IMR-90 (cell line): ENCODE measurements around the gene DOCK2. TPM values are rescaled to one million over a fixed set of nuclear protein-coding genes. Genes with fewer than 3 reads are reported as not detected.

ENCODE experiments used
- ATAC-seq: fragments of 200-7000 bp; cut with Tn5 transposase; 2 replicates; pipeline ENCODE4 v1.9.1; 2020; ENCODE audit warnings: low read depth, mild to moderate bottlenecking, moderate library complexity
- BruUV-seq: library from RNA; stranded (reverse); fragments of 400-500 nt; replicated peaks from 2 replicates; lab custom pipeline; 2021; lab: Mats Ljungman, UMichigan
- CTCF ChIA-PET: fragments of 300-600 bp; formaldehyde crosslinking; extraction: SDS; loops from one replicate; lab custom pipeline; 2021; ENCODE audit warnings: antibody characterized with exemption; lab: Yijun Ruan, JAX
- POLR2A ChIA-PET: fragments of 300-600 bp; sonication (Branson Sonifier 250); formaldehyde crosslinking; loops from one replicate; lab custom pipeline; 2022; ENCODE audit warnings: antibody characterized with exemption; ENCODE audit not compliant: unreplicated experiment; lab: Charles Lee
- DNase-seq: peaks from one replicate; pipeline ENCODE4 v3.0.0; 2013
- H2AFZ ChIP-seq: replicated peaks from 2 replicates; pipeline ENCODE3; 2013; ENCODE audit warnings: low read length, mild to moderate bottlenecking; ENCODE audit not compliant: poor library complexity
- H2AK5ac ChIP-seq: 2 replicates; pipeline ENCODE4 v1.6.1; 2013; ENCODE audit warnings: low read depth, low read length, inconsistent platforms
- H2AK9ac ChIP-seq: replicated peaks from 2 replicates; pipeline ENCODE3; 2013; ENCODE audit warnings: mild to moderate bottlenecking, low read depth, low read length, moderate library complexity; ENCODE audit not compliant: poor library complexity
- H2BK120ac ChIP-seq: 2 replicates; pipeline ENCODE4 v1.6.1; 2013; ENCODE audit warnings: low read depth, low read length, inconsistent platforms
- H2BK15ac ChIP-seq: 3 replicates; pipeline ENCODE4 v1.6.1; 2013; ENCODE audit warnings: low read depth, low read length, inconsistent platforms
- H2BK20ac ChIP-seq: 2 replicates; pipeline ENCODE4 v1.6.1; 2013; ENCODE audit warnings: low read depth, mild to moderate bottlenecking, inconsistent platforms, low read length, moderate library complexity
- H2BK5ac ChIP-seq: 2 replicates; pipeline ENCODE4 v1.6.1; 2013; ENCODE audit warnings: mild to moderate bottlenecking, low read depth, low read length, inconsistent platforms; ENCODE audit not compliant: poor library complexity, severe bottlenecking
- H3K14ac ChIP-seq: replicated peaks from 2 replicates; pipeline ENCODE4 v1.6.1; 2013; ENCODE audit warnings: low read depth, low read length, inconsistent platforms
- H3K18ac ChIP-seq: 2 replicates; pipeline ENCODE4 v1.6.1; 2013; ENCODE audit warnings: low read depth, low read length, control low read depth
- H3K23ac ChIP-seq: 2 replicates; pipeline ENCODE4 v1.6.1; 2013; ENCODE audit warnings: low read depth, low read length, inconsistent platforms
- H3K27ac ChIP-seq: 2 replicates; pipeline ENCODE4 v1.5.1; 2013; ENCODE audit warnings: mild to moderate bottlenecking, control low read depth, low read length; ENCODE audit not compliant: insufficient read depth
- H3K27me3 ChIP-seq: 2 replicates; pipeline ENCODE4 v1.6.1; 2013; ENCODE audit warnings: low read length; ENCODE audit not compliant: control insufficient read depth, insufficient read depth
- H3K36me3 ChIP-seq: 2 replicates; pipeline ENCODE4 v1.6.1; 2013; ENCODE audit warnings: low read length, mixed read lengths; ENCODE audit not compliant: control insufficient read depth, insufficient read depth
- H3K4ac ChIP-seq: 2 replicates; pipeline ENCODE4 v1.6.1; 2013; ENCODE audit warnings: low read depth, low read length, inconsistent platforms
- H3K4me1 ChIP-seq: 2 replicates; pipeline ENCODE4 v1.6.1; 2013; ENCODE audit warnings: low read length, mixed read lengths; ENCODE audit not compliant: control insufficient read depth, insufficient read depth
- H3K4me2 ChIP-seq: 2 replicates; pipeline ENCODE4 v1.6.1; 2013; ENCODE audit warnings: low read depth, mild to moderate bottlenecking, control low read depth, low read length, moderate library complexity
- H3K4me3 ChIP-seq: 2 replicates; pipeline ENCODE4 v1.5.1; 2013; ENCODE audit warnings: low read depth, mild to moderate bottlenecking, control low read depth, low read length, moderate library complexity; ENCODE audit not compliant: insufficient read depth
- H3K56ac ChIP-seq: 2 replicates; pipeline ENCODE4 v1.6.1; 2013; ENCODE audit warnings: low read length, inconsistent platforms; ENCODE audit not compliant: insufficient read depth; ENCODE audit errors: extremely low read depth
- H3K79me1 ChIP-seq, 2 experiments: 2 replicates each; pipeline ENCODE4 v1.6.1; 2013; ENCODE audit warnings: low read length in 2 of 2, inconsistent platforms in 1 of 2, low read depth in 1 of 2
- H3K9ac ChIP-seq: 2 replicates; pipeline ENCODE4 v1.6.1; 2013; ENCODE audit warnings: low read depth, low read length, control low read depth
- H3K9me1 ChIP-seq: 2 replicates; pipeline ENCODE4 v1.6.1; 2013; ENCODE audit warnings: low read length, inconsistent platforms; ENCODE audit not compliant: insufficient read depth
- H3K9me3 ChIP-seq: 2 replicates; pipeline ENCODE4 v1.6.1; 2013; ENCODE audit warnings: low read length; ENCODE audit not compliant: control insufficient read depth, insufficient read depth
- H4K20me1 ChIP-seq: 2 replicates; pipeline ENCODE4 v1.6.1; 2013; ENCODE audit warnings: low read length, inconsistent platforms; ENCODE audit not compliant: insufficient read depth
- H4K5ac ChIP-seq: 2 replicates; pipeline ENCODE4 v1.6.1; 2013; ENCODE audit warnings: mild to moderate bottlenecking, low read depth, low read length, control low read depth
- H4K8ac ChIP-seq, 2 experiments: 2 replicates each; pipeline ENCODE4 v1.6.1; 2013; ENCODE audit warnings: low read depth in 2 of 2, low read length in 2 of 2, control low read depth in 1 of 2, inconsistent platforms in 1 of 2
- H4K91ac ChIP-seq: 2 replicates; pipeline ENCODE4 v1.6.1; 2013; ENCODE audit warnings: low read depth, low read length, inconsistent platforms; ENCODE audit not compliant: insufficient read depth
- MAZ ChIP-seq: IDR thresholded peaks from 2 replicates; pipeline ENCODE4 v1.6.1; 2012; ENCODE audit warnings: low read depth, mild to moderate bottlenecking, low read length, improper control_type of control experiment, moderate library complexity, borderline replicate concordance
- WGBS, 2 experiments: methylation state at CpG; one replicate each; pipeline versions ENCODE4 v1.1.5 to v1.1.7; 2013; ENCODE audit warnings: missing lambda C conversion rate in 2 of 2; ENCODE audit not compliant: insufficient read length in 1 of 2; ENCODE audit errors: extremely low coverage in 2 of 2; 5-methylcytosine and 5-hydroxymethylcytosine counted together
- dilution Hi-C: fragments of 300-500 bp; cut with HindIII; formaldehyde crosslinking; loops from one replicate; pipeline ENCODE4 v1.14.3; 2018; ENCODE audit warnings: low sequenced_read_pairs; ENCODE audit not compliant: unreplicated experiment
- in situ Hi-C: fragments of 300-500 bp; cut with MboI; formaldehyde crosslinking; loops from 3 replicates; pipeline ENCODE4 v1.14.3; 2019; ENCODE audit warnings: low sequenced_read_pairs, inconsistent platforms, mixed read lengths
- intact Hi-C: fragments of 100-400 bp; cut with micrococcal nuclease; formaldehyde crosslinking; loops from 2 replicates; pipeline ENCODE4 v1.10.0; 2022
- polyA plus RNA-seq, 3 experiments: library from polyadenylated mRNA; depleted of rRNA; stranded (reverse); fragments of >200 nt; gene quantifications; 2 replicates each; pipeline ENCODE4 v1.2.3, GENCODE V29; 2012; ENCODE audit warnings: low replicate concordance in 1 of 3
- total RNA-seq: library from RNA; depleted of rRNA; stranded (reverse); fragments of >200 nt; gene quantifications from 2 replicates; pipeline ENCODE4 v1.2.3, GENCODE V29; 2012
- TF ChIP-seq, protein P1 (sequence below): fragments of 150-350 bp; IDR thresholded peaks from 2 replicates; pipeline ENCODE4 v1.6.1; 2017; ENCODE audit warnings: mild to moderate bottlenecking, antibody characterized with exemption, low read length, low read depth
- TF ChIP-seq, protein P2 (sequence below): conservative IDR thresholded peaks from 2 replicates; pipeline ENCODE4 v1.5.1; 2012; ENCODE audit warnings: mild to moderate bottlenecking, low read depth, low read length, improper control_type of control experiment

DOCK2 gene
- total and polyA plus RNA-seq, 2 of the 4 experiments (the other 2 are of a cell fraction) = 0.72 to 3.0 TPM

DNA sequence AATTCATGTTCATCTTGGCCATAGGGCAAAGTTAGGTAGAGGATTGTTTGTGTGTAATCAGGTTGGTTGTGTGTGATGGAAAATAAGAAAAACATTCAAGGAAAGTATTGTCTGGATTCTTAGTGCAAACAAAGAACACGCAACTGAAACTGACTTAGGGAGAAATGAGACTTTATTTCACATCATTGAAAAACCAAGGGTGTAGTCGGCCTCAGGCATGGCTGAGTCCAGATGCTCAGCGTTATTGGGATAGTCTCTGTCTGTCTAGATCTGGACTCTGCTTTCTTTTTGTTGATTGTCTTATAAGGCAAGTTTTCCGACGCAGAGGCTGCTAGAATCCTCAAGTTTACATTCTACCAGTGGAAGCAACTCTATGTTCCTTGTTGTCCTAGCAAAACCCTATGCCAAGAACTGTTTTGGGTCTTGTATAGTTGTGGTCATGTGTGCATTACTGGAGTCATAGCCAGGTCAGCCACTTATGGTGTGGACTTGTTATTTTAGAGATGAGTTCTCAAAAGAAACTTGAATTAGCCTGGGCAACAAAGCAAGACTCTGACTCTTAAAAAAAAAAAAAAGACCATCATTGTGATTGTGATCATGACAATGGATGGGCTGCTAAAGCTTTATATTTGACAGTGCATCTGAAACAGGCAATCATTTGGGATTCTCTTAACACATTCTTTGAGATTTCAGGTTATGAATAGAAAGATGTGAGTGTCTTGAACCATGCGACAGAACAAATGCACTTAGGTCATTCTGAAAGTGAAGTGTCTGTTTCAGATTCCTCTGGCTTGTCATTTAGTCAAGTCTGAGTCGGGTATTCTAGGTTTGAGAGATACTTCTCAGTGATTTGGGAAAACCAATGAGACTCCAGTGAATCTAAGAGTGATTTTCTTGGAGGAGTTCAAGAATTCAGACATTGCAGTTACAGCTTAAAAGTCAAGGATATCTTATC lies 82.6 kb downstream of the DOCK2 start (continued):
- TF ChIP-seq, protein P1, sequence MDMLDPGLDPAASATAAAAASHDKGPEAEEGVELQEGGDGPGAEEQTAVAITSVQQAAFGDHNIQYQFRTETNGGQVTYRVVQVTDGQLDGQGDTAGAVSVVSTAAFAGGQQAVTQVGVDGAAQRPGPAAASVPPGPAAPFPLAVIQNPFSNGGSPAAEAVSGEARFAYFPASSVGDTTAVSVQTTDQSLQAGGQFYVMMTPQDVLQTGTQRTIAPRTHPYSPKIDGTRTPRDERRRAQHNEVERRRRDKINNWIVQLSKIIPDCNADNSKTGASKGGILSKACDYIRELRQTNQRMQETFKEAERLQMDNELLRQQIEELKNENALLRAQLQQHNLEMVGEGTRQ = no peak
- TF ChIP-seq MAZ = no peak

DNA sequence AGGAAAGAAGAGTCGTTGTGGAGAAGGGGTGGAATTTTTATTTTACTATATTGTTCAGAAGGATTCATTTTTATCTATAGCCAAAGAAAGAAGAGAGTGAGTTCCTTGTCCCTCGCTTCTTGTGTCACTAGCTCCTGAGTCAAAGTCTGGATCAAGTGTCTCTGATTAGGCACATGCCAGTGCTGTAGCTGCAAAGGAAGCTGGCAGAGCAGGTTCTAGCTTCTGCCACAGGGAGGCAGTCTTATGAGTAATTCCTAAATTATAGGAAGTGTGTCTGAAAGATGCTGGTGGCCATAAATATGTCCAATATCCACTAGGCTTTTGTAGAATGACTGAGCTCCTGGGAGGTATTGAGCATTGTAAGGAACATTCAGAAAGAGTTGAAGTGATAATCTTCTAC lies 84.7 kb downstream of the DOCK2 start:
- ATAC-seq (no peak), DNase-seq (no peak)
- Histone ChIP-seq H3K79me1 (no peaks in the 10 kb centered on the region), H3K9me1 (0 out of 2 replicates have a peak, but pooled peaks cover 2% of the 10 kb centered on the region), H3K27me3 (no peaks in the 10 kb centered on the region), H4K5ac (no peak overlapping the region), H3K14ac (no peak overlapping the region), H3K18ac (no peak overlapping the region), H3K27ac (no peak overlapping the region), H4K20me1 (no peaks in the 10 kb centered on the region; the same call in 1 of the 2 replicates), H3K9me3 (no peaks in the 10 kb centered on the region; the same call in 1 of the 2 replicates), H2AK9ac (no peak overlapping the region), H4K91ac (no peak overlapping the region), H2AK5ac (no peak overlapping the region), H2BK20ac (no peak overlapping the region), H3K36me3 (no peaks in the 10 kb centered on the region), H3K56ac (no peak overlapping the region), H3K9ac (no peak overlapping the region), H2AFZ (no peak overlapping the region), H3K23ac (no peak overlapping the region), H3K4me3 (no peak overlapping the region), H3K4me2 (no peak overlapping the region), H2BK120ac (no peak overlapping the region), H4K8ac (no peak overlapping the region), H2BK5ac (no peak overlapping the region), H3K4ac (no peak overlapping the region), H3K4me1 (peaks cover 7% of the 10 kb centered on the region), H2BK15ac (no peak overlapping the region)
- ChIA-PET POLR2A (no interaction called here), CTCF (interaction anchor here (0.8 kb wide), 1 partner anchor 10 kb away, joined by 3 read pairs; no protein-coding TSS in a partner anchor)
- in situ Hi-C loops = no loop called here
- TF ChIP-seq, protein P2, sequence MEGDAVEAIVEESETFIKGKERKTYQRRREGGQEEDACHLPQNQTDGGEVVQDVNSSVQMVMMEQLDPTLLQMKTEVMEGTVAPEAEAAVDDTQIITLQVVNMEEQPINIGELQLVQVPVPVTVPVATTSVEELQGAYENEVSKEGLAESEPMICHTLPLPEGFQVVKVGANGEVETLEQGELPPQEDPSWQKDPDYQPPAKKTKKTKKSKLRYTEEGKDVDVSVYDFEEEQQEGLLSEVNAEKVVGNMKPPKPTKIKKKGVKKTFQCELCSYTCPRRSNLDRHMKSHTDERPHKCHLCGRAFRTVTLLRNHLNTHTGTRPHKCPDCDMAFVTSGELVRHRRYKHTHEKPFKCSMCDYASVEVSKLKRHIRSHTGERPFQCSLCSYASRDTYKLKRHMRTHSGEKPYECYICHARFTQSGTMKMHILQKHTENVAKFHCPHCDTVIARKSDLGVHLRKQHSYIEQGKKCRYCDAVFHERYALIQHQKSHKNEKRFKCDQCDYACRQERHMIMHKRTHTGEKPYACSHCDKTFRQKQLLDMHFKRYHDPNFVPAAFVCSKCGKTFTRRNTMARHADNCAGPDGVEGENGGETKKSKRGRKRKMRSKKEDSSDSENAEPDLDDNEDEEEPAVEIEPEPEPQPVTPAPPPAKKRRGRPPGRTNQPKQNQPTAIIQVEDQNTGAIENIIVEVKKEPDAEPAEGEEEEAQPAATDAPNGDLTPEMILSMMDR = no peak
- intact Hi-C loops = no loop called here
- BruUV-seq = no TSS peak
- dilution Hi-C loops = no loop called here
- 100% methylated on average over 1 of the region's 2 CpGs; no CpG with 5 or more reads in 1 of the 2 experiments for WGBS, 2 experiments
